Stimulated activated naive CD4-positive, alpha-beta T cell treated with Interleukin-2 at 50 U/mL for 16 hours (primary cell): ENCODE data around the gene INKA2.

Experiments
- DNase-seq: peaks from one replicate; lab custom pipeline; 2025; lab: John Stamatoyannopoulos, UW

Gene INKA2

GRCh38 chr1:111704240-111704639 is 35.0 kb downstream of the INKA2 start:
- DNase-seq: no peak

- DNase-seq: no peak
These were observed 36.6 kb downstream of the INKA2 start for GRCh38 chr1:111702504-111703050.

GRCh38 chr1:111699268-111699667 is 39.9 kb downstream of the INKA2 start:
- DNase-seq: no peak

GRCh38 chr1:111696330-111696729 is 42.9 kb downstream of the INKA2 start:
- no peak for DNase-seq

- DNase-seq: no peak
These were observed 43.4 kb downstream of the INKA2 start for GRCh38 chr1:111695801-111696200.

GRCh38 chr1:111691886-111692285 is 47.3 kb downstream of the INKA2 start:
- no peak for DNase-seq

GRCh38 chr1:111690306-111690617 is 48.9 kb downstream of the INKA2 start:
- DNase-seq: no peak
